H9 (cell line): ENCODE measurements around the gene LSG1. TPM values are rescaled to one million over a fixed set of nuclear protein-coding genes. Genes with fewer than 3 reads are reported as not detected.

ENCODE experiments used
- DNase-seq: peaks from one replicate; pipeline ENCODE4 v3.0.0-alpha.2; 2017
- H2AFZ ChIP-seq: one replicate; pipeline ENCODE4 v1.6.1; 2013; ENCODE audit warnings: mild to moderate bottlenecking, low read length, control low read depth, moderate library complexity
- H2AK5ac ChIP-seq: 2 replicates; pipeline ENCODE4 v1.6.1; 2013; ENCODE audit warnings: low read length, control low read depth, mixed read lengths; ENCODE audit not compliant: insufficient read length
- H2BK120ac ChIP-seq: one replicate; pipeline ENCODE4 v1.6.1; 2013; ENCODE audit warnings: low read depth, mild to moderate bottlenecking, low read length, control low read depth, inconsistent platforms; ENCODE audit not compliant: poor library complexity, severe bottlenecking
- H2BK12ac ChIP-seq: 2 replicates; pipeline ENCODE4 v1.6.1; 2013; ENCODE audit warnings: low read length, control low read depth, mixed read lengths, low read depth; ENCODE audit not compliant: insufficient read length
- H2BK15ac ChIP-seq: 2 replicates; pipeline ENCODE4 v1.6.1; 2013; ENCODE audit warnings: low read depth, low read length, control low read depth
- H2BK20ac ChIP-seq: one replicate; pipeline ENCODE4 v1.6.1; 2013; ENCODE audit warnings: low read depth, mild to moderate bottlenecking, low read length, control low read depth, inconsistent platforms; ENCODE audit not compliant: poor library complexity, severe bottlenecking
- H2BK5ac ChIP-seq: 2 replicates; pipeline ENCODE4 v1.6.1; 2013; ENCODE audit warnings: low read length, control low read depth, mixed read lengths; ENCODE audit not compliant: insufficient read length
- H3K14ac ChIP-seq: 2 replicates; pipeline ENCODE4 v1.6.1; 2013; ENCODE audit warnings: low read length, control low read depth; ENCODE audit not compliant: insufficient read depth
- H3K18ac ChIP-seq: 2 replicates; pipeline ENCODE4 v1.6.1; 2013; ENCODE audit warnings: low read depth, mild to moderate bottlenecking, mixed read lengths, low read length, control low read depth; ENCODE audit not compliant: insufficient read length
- H3K23ac ChIP-seq: 2 replicates; pipeline ENCODE4 v1.6.1; 2013; ENCODE audit warnings: low read length, control low read depth, mixed read lengths, low read depth; ENCODE audit not compliant: insufficient read length
- H3K23me2 ChIP-seq: 2 replicates; pipeline ENCODE4 v1.6.1; 2013; ENCODE audit warnings: low read depth, mild to moderate bottlenecking, mixed read lengths, low read length, control low read depth; ENCODE audit not compliant: insufficient read length, poor library complexity, severe bottlenecking
- H3K27ac ChIP-seq: 2 replicates; pipeline ENCODE4 v1.5.1; 2013; ENCODE audit warnings: low read length, control low read depth, mixed read lengths, low read depth; ENCODE audit not compliant: insufficient read length
- H3K27me3 ChIP-seq: 2 replicates; pipeline ENCODE4 v1.6.1; 2013; ENCODE audit warnings: low read length, control low read depth, inconsistent platforms; ENCODE audit not compliant: insufficient read depth
- H3K4ac ChIP-seq: 2 replicates; pipeline ENCODE4 v1.6.1; 2013; ENCODE audit warnings: low read depth, mild to moderate bottlenecking, control low read depth, inconsistent platforms, low read length, moderate library complexity
- H3K4me1 ChIP-seq: 2 replicates; pipeline ENCODE4 v1.6.1; 2013; ENCODE audit warnings: low read length, control low read depth, inconsistent platforms; ENCODE audit not compliant: insufficient read depth
- H3K4me2 ChIP-seq: 2 replicates; pipeline ENCODE4 v1.6.1; 2013; ENCODE audit warnings: low read length, control low read depth, mixed read lengths; ENCODE audit not compliant: insufficient read length, insufficient read depth
- H3K56ac ChIP-seq: 2 replicates; pipeline ENCODE4 v1.6.1; 2013; ENCODE audit warnings: low read depth, mild to moderate bottlenecking, mixed read lengths, low read length, control low read depth; ENCODE audit not compliant: insufficient read length
- H3K79me1 ChIP-seq: 2 replicates; pipeline ENCODE4 v1.6.1; 2013; ENCODE audit warnings: low read depth, mild to moderate bottlenecking, moderate library complexity, low read length, control low read depth, inconsistent platforms; ENCODE audit not compliant: insufficient read depth, poor library complexity, severe bottlenecking
- H3K79me2 ChIP-seq: 2 replicates; pipeline ENCODE4 v1.6.1; 2013; ENCODE audit warnings: low read length, control low read depth, inconsistent platforms; ENCODE audit not compliant: insufficient read depth
- H3K9ac ChIP-seq: 2 replicates; pipeline ENCODE4 v1.6.1; 2013; ENCODE audit warnings: low read length, control low read depth, mixed read lengths; ENCODE audit not compliant: insufficient read length; ENCODE audit errors: extremely low read depth
- H3K9me3 ChIP-seq: one replicate; pipeline ENCODE4 v1.6.1; 2013; ENCODE audit warnings: low read depth, low read length, inconsistent platforms; ENCODE audit not compliant: control insufficient read depth
- H3T11ph ChIP-seq: one replicate; pipeline ENCODE4 v1.6.1; 2013; ENCODE audit warnings: mild to moderate bottlenecking, low read length, control low read depth, inconsistent platforms
- H4K20me1 ChIP-seq: one replicate; pipeline ENCODE4 v1.6.1; 2013; ENCODE audit not compliant: control insufficient read depth, insufficient read length, insufficient read depth
- H4K5ac ChIP-seq: 2 replicates; pipeline ENCODE4 v1.6.1; 2013; ENCODE audit warnings: low read depth, mild to moderate bottlenecking, mixed read lengths, low read length, control low read depth; ENCODE audit not compliant: insufficient read length
- H4K8ac ChIP-seq: replicated peaks from 2 replicates; pipeline ENCODE4 v1.6.1; 2013; ENCODE audit warnings: low read length, control low read depth, mixed read lengths, low read depth; ENCODE audit not compliant: insufficient read length
- H4K91ac ChIP-seq: 2 replicates; pipeline ENCODE4 v1.6.1; 2013; ENCODE audit warnings: low read depth, mild to moderate bottlenecking, moderate library complexity, mixed read lengths, low read length, control low read depth; ENCODE audit not compliant: insufficient read length
- H3K27ac Mint-ChIP-seq, 3 experiments: 2 replicates in 2 of 3; 3 replicates in 1 of 3; pipeline ENCODE4 v1.8.0; 2020 to 2021; ENCODE audit warnings: mixed read lengths in 3 of 3, mild to moderate bottlenecking in 1 of 3, moderate library complexity in 1 of 3
- H3K27me3 Mint-ChIP-seq: 2 replicates; pipeline ENCODE4 v1.8.0; 2021; ENCODE audit warnings: low read depth, mild to moderate bottlenecking, moderate library complexity, mixed read lengths
- H3K36me3 Mint-ChIP-seq, 3 experiments: 2 replicates in 2 of 3; 3 replicates in 1 of 3; pipeline ENCODE4 v1.8.0; 2020 to 2021; ENCODE audit warnings: low read depth in 3 of 3, mixed read lengths in 3 of 3; ENCODE audit not compliant: insufficient read depth in 1 of 3
- H3K4me1 Mint-ChIP-seq, 2 experiments: 2 replicates each; pipeline ENCODE4 v1.8.0; 2020; ENCODE audit warnings: mixed read lengths in 2 of 2
- H3K4me3 Mint-ChIP-seq, 2 experiments: 2 replicates in 1 of 2; 3 replicates in 1 of 2; pipeline ENCODE4 v1.8.0; 2020 to 2021; ENCODE audit warnings: mild to moderate bottlenecking in 2 of 2, mixed read lengths in 2 of 2, moderate library complexity in 1 of 2
- H3K9me3 Mint-ChIP-seq, 2 experiments: 2 replicates in 1 of 2; 3 replicates in 1 of 2; pipeline ENCODE4 v1.8.0; 2020; ENCODE audit warnings: mild to moderate bottlenecking in 2 of 2, mixed read lengths in 2 of 2, moderate library complexity in 1 of 2
- WGBS: extraction: QIAGEN DNeasy Blood & Tissue Kit; methylation state at CpG from one replicate; pipeline ENCODE4 v1.1.7; 2013; ENCODE audit warnings: missing lambda C conversion rate, low lambda C conversion rate, mixed read lengths; ENCODE audit not compliant: insufficient read length; ENCODE audit errors: extremely low coverage; 5-methylcytosine and 5-hydroxymethylcytosine counted together
- total RNA-seq: library from RNA; stranded (reverse); gene quantifications from 2 replicates; pipeline ENCODE4 v1.2.1, GENCODE V29; 2021
- TF ChIP-seq, protein P1 (sequence below): fragments of 200-600 bp; sonication (generic); conservative IDR thresholded peaks from 3 replicates; pipeline ENCODE4 v1.8.0; 2021; ENCODE audit warnings: antibody characterized with exemption, mild to moderate bottlenecking

The LSG1 gene
- total RNA-seq, 1 experiment from 2014 or later: 63.3 TPM

DNA sequence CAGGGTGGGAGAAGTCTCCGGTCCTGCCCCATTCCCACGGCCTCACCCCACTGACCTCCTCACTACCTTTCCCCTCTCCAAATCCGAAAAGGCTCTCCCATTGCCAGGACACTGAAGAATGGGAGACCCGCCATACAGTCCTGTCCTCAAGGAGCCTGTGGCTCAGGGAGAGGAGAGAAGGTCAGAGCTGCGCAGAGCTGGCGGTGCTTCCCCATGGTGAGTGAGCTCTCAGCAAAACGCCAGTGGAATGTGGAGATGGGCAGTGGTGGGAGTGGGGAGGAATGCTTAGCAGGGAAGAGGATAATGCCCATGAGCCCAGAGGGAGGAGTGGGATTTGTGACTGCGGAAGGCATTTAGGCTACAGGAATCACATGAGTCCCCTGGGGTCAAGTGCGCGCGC lies 33.8 kb upstream of the LSG1 start:
- Mint-ChIP-seq H3K27ac (peak overlapping the region; percentile 17 to 29 (median 22); a peak in 5 of 7 replicates), H3K4me3 (no peak overlapping the region), H3K4me1 (peaks cover 15 to 24% of the 10 kb centered on the region in 2 experiments), H3K9me3 (no peaks in the 10 kb centered on the region; a peak in 1 of 5 replicates), H3K27me3 (peaks cover 6% of the 10 kb centered on the region), H3K36me3 (no peaks in the 10 kb centered on the region)
- Histone ChIP-seq H2BK5ac (no peak overlapping the region), H4K8ac (no peak overlapping the region), H3K79me2 (no peaks in the 10 kb centered on the region), H3K4me2 (no peak overlapping the region), H3K18ac (no peak overlapping the region), H3K4ac (no peak overlapping the region), H3K23ac (no peak overlapping the region), H3K27me3 (no peaks in the 10 kb centered on the region), H3K9me3 (no peaks in the 10 kb centered on the region), H2BK120ac (no peak overlapping the region), H2AK5ac (no peak overlapping the region), H4K5ac (no peak overlapping the region), H3K79me1 (no peaks in the 10 kb centered on the region), H3T11ph (no peak overlapping the region), H4K91ac (no peak overlapping the region), H2AFZ (no peak overlapping the region), H3K56ac (no peak overlapping the region), H3K23me2 (no peaks in the 10 kb centered on the region), H3K27ac (no peak overlapping the region), H2BK20ac (no peak overlapping the region), H3K14ac (no peak overlapping the region), H3K4me1 (peaks cover 6% of the 10 kb centered on the region), H2BK12ac (no peak overlapping the region), H3K9ac (no peak overlapping the region), H4K20me1 (no peaks in the 10 kb centered on the region), H2BK15ac (no peak overlapping the region)
- TF ChIP-seq, protein P1, sequence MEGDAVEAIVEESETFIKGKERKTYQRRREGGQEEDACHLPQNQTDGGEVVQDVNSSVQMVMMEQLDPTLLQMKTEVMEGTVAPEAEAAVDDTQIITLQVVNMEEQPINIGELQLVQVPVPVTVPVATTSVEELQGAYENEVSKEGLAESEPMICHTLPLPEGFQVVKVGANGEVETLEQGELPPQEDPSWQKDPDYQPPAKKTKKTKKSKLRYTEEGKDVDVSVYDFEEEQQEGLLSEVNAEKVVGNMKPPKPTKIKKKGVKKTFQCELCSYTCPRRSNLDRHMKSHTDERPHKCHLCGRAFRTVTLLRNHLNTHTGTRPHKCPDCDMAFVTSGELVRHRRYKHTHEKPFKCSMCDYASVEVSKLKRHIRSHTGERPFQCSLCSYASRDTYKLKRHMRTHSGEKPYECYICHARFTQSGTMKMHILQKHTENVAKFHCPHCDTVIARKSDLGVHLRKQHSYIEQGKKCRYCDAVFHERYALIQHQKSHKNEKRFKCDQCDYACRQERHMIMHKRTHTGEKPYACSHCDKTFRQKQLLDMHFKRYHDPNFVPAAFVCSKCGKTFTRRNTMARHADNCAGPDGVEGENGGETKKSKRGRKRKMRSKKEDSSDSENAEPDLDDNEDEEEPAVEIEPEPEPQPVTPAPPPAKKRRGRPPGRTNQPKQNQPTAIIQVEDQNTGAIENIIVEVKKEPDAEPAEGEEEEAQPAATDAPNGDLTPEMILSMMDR: no peak
- DNase-seq: no peak
- WGBS: no CpG with 5 or more reads among the region's 11 CpGs
